ENCODE measurements around the gene CHTF18.

Gene CHTF18

DNA sequence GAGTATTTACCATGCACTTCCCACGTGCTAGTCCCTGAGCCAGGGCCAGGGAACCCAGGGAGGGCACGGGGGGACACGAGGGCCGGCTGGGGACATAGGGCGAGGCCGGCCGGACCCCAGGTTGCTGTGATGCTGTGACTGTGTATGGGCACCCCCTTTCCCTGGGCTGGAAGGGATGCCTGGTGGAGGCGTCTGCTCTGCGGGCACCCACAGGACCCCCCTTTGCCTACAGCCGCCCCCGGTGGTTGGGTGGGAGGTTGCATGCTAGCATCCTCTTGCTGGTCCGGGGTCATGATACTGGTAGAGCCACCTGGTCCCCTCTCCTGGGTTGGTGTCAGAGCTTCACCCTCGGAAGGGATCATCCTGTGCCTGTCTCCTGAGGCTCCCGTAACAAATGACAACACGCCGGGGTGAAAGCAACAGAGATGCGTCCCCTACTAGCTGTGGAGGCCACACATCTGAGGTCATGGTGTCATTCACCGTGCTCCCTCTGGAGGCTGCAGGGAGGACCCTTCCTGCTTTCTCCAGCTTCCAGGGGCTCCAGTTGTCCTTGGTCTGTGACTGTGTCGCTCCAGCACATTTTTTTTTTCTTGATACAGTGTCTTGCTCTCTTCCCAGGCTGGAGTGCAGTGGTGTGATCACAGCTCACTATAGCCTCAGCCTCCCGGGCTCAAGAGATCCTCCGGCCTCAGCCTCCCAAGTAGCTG is 44.5 kb upstream of the CHTF18 start:
- DNase-seq (ENCODE audit: low read depth, low spot score), result no peak
- in situ Hi-C loops (cut with HindIII; ENCODE audit: low sequenced_read_pairs), result no loop called here
- TF ChIP-seq, protein P1, sequence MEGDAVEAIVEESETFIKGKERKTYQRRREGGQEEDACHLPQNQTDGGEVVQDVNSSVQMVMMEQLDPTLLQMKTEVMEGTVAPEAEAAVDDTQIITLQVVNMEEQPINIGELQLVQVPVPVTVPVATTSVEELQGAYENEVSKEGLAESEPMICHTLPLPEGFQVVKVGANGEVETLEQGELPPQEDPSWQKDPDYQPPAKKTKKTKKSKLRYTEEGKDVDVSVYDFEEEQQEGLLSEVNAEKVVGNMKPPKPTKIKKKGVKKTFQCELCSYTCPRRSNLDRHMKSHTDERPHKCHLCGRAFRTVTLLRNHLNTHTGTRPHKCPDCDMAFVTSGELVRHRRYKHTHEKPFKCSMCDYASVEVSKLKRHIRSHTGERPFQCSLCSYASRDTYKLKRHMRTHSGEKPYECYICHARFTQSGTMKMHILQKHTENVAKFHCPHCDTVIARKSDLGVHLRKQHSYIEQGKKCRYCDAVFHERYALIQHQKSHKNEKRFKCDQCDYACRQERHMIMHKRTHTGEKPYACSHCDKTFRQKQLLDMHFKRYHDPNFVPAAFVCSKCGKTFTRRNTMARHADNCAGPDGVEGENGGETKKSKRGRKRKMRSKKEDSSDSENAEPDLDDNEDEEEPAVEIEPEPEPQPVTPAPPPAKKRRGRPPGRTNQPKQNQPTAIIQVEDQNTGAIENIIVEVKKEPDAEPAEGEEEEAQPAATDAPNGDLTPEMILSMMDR (IDR thresholded peaks at IDR 0.05; ENCODE audit: low read depth, low read length), result peak; percentile 6
- H3K4me3 ChIP-seq (ENCODE audit: low read depth, low read length), result no peak overlapping the region

DNA sequence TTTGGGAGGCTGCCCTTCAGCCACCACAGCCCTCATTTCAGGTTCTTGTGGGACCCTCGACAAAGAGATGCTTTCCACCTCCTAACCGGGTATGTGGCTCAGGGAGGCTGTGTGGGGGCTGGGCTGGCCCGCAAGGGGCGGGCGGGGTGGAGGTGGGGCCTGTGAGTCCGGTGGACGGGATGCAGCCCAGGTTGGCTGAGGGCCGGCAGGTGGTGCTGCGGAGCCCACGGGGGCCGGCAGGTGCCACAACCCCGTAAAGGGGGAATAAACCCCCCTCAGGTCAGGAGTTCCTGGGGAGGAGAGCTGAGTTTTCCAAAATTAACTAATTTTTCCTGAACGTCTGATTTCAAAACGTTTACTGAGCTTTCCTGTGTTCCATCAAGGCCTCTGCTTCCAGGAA is 42.7 kb upstream of the CHTF18 start:
- H3K4me3 ChIP-seq (ENCODE audit: low read depth, low read length), result no peak overlapping the region
- TF ChIP-seq, protein P1 (IDR thresholded peaks at IDR 0.05; ENCODE audit: low read depth, low read length), result peak; percentile 39
- in situ Hi-C loops (cut with HindIII; ENCODE audit: low sequenced_read_pairs), result no loop called here
- DNase-seq (ENCODE audit: low read depth, low spot score), result no peak

DNA sequence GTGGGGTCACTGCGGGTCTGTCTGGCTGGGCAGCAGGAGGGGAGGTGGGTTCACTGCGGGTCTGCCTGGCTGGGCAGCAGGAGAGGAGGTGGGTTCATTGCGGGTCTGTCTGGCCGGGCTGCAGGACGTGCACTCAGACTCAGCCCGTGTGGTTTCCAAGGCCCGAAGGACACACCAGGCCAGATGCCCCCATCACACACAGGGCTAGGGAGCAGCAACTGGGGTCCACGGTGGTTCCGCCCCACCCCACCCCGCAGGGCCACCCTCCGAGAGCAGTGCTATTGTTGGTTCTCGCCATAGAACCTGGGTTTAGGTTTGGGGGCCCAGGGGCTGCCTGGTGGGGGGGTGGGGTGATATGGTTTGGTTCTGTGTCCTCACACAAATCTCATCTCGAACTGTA is 41.8 kb upstream of the CHTF18 start:
- H3K4me3 ChIP-seq (ENCODE audit: low read depth, low read length), result no peak overlapping the region
- in situ Hi-C loops (cut with HindIII; ENCODE audit: low sequenced_read_pairs), result no loop called here
- TF ChIP-seq, protein P1 (IDR thresholded peaks at IDR 0.05; ENCODE audit: low read depth, low read length), result no peak
- DNase-seq (ENCODE audit: low read depth, low spot score), result no peak

GRCh38 chr16:747978-748746 is 40.3 kb upstream of the CHTF18 start:
- DNase-seq (ENCODE audit: low read depth, low spot score), result no peak
- H3K4me3 ChIP-seq (ENCODE audit: low read depth, low read length), result no peak overlapping the region
- in situ Hi-C loops (cut with HindIII; ENCODE audit: low sequenced_read_pairs), result no loop called here
- TF ChIP-seq, protein P1 (IDR thresholded peaks at IDR 0.05; ENCODE audit: low read depth, low read length), result no peak

DNA sequence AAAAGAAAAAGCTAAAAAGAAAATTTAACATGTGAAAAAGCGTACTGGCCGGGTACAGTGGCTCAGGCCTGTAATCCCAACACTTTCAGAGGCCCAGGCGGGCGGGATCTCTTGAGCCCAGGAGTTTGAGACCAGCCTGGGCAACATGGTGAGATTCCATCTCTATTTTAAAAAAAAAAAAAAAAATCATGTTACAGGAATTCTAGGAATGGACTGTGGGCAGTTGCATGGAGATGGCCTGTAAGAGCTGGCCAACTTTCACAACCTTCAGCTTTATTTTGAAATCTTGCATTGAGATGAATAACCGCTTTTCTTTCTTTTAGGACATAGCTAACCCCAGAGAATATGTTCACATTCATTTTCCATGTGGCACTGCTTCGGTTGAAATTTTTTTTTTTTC is 39.4 kb upstream of the CHTF18 start:
- DNase-seq (ENCODE audit: low read depth, low spot score), result peak; percentile 28
- in situ Hi-C loops (cut with HindIII; ENCODE audit: low sequenced_read_pairs), result no loop called here
- no peak overlapping the region for H3K4me3 ChIP-seq (ENCODE audit: low read depth, low read length)
- TF ChIP-seq, protein P1 (IDR thresholded peaks at IDR 0.05; ENCODE audit: low read depth, low read length), result no peak

DNA sequence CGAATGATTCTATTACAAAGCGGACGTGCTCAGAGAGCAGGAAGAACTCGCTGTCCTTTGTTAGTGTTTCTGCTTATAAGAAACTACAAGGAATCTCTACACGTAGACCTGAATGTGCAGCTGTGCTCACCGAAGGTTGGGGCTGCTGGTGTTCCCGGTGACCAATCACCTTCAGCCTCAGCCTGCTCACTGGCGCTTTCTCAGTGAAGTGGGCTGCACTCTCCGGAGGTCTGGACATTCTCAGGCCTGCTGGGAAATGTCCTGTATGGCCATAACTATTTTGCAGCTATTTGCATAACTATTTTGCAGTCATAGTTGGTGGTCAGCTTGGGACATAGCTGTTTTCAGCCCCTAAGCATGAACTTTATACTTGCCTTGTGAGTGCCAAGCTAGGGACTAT is 37.9 kb upstream of the CHTF18 start:
- TF ChIP-seq, protein P1 (IDR thresholded peaks at IDR 0.05; ENCODE audit: low read depth, low read length), result no peak
- in situ Hi-C loops (cut with HindIII; ENCODE audit: low sequenced_read_pairs), result no loop called here
- H3K4me3 ChIP-seq (ENCODE audit: low read depth, low read length), result no peak overlapping the region
- no peak for DNase-seq (ENCODE audit: low read depth, low spot score)
